ENCODE results near the gene EN1. TPM values are rescaled to one million over a fixed set of nuclear protein-coding genes. Genes with fewer than 3 reads are reported as not detected.

EN1 gene
- total and polyA plus RNA-seq, 7 donors: not detected

GRCh38 chr2:118852605-118853128, 5.2 kb upstream of the EN1 start:
- intact Hi-C loops (cut with DNase I): loop anchor here (5.0 kb wide), 1 partner anchor 530 kb away; no protein-coding TSS in a partner anchor
- H3K36me3 ChIP-seq: no peaks in the 10 kb centered on the region
- no peak overlapping the region for H3K4me3 ChIP-seq
- no peaks in the 10 kb centered on the region for H3K9me3 ChIP-seq
- 3% methylated on average over 31 of the region's 31 CpGs for WGBS, 2 donors
- H3K27ac ChIP-seq: no peak overlapping the region
- peaks cover 0 to 58% (median 47%) of the 10 kb centered on the region in 4 donors for H3K4me1 ChIP-seq
- H3K27me3 ChIP-seq: peaks cover 79 to 100% (median 100%) of the 10 kb centered on the region in 3 donors
- TF ChIP-seq POLR2A (IDR thresholded peaks at IDR 0.05): no peak
- no peak for TF ChIP-seq CTCF (IDR thresholded peaks at IDR 0.05)
- TF ChIP-seq POLR2AphosphoS5 (IDR thresholded peaks at IDR 0.05): no peak
- TF ChIP-seq EP300 (IDR thresholded peaks at IDR 0.05): no peak
- no peak for DNase-seq

GRCh38 chr2:118851650-118852049, 4.2 kb upstream of the EN1 start:
- H3K36me3 ChIP-seq: no peaks in the 10 kb centered on the region
- no peak overlapping the region for H3K27ac ChIP-seq
- peaks cover 0 to 58% (median 47%) of the 10 kb centered on the region in 4 donors for H3K4me1 ChIP-seq
- H3K4me3 ChIP-seq: no peak overlapping the region
- DNase-seq: no peak
- H3K27me3 ChIP-seq: peaks cover 85 to 100% (median 100%) of the 10 kb centered on the region in 3 donors
- no peaks in the 10 kb centered on the region for H3K9me3 ChIP-seq
- intact Hi-C loops (cut with DNase I): loop anchor here (5.0 kb wide), 1 partner anchor 529 kb away; no protein-coding TSS in a partner anchor
- 6 to 9% methylated on average over 17 of the region's 17 CpGs for WGBS, 2 donors
- TF ChIP-seq POLR2A (IDR thresholded peaks at IDR 0.05) (no peak), CTCF (IDR thresholded peaks at IDR 0.05) (no peak), POLR2AphosphoS5 (IDR thresholded peaks at IDR 0.05) (no peak)

GRCh38 chr2:118850901-118851415, 3.5 kb upstream of the EN1 start:
- Histone ChIP-seq H3K4me1 (peaks cover 0 to 57% (median 49%) of the 10 kb centered on the region in 4 donors), H3K27me3 (peaks cover 89 to 100% (median 100%) of the 10 kb centered on the region in 3 donors), H3K4me3 (no peak overlapping the region), H3K36me3 (no peaks in the 10 kb centered on the region), H3K9me3 (no peaks in the 10 kb centered on the region), H3K27ac (no peak overlapping the region)
- intact Hi-C loops (cut with DNase I): loop anchor here (5.0 kb wide), 1 partner anchor 529 kb away; no protein-coding TSS in a partner anchor
- WGBS, 2 donors: 5 to 9% methylated on average over 9 of the region's 9 CpGs
- TF ChIP-seq CTCF (IDR thresholded peaks at IDR 0.05) (no peak), POLR2AphosphoS5 (IDR thresholded peaks at IDR 0.05) (no peak), EP300 (IDR thresholded peaks at IDR 0.05) (no peak), POLR2A (IDR thresholded peaks at IDR 0.05) (no peak)
- no peak for DNase-seq

- no peak for TF ChIP-seq POLR2A (IDR thresholded peaks at IDR 0.05)
- no peak for TF ChIP-seq POLR2AphosphoS5 (IDR thresholded peaks at IDR 0.05)
- TF ChIP-seq EP300 (IDR thresholded peaks at IDR 0.05): no peak
- peaks cover 0 to 56% (median 47%) of the 10 kb centered on the region in 4 donors for H3K4me1 ChIP-seq
- H3K9me3 ChIP-seq: no peaks in the 10 kb centered on the region
- intact Hi-C loops (cut with DNase I): loop anchor here (5.0 kb wide), 1 partner anchor 528 kb away; no protein-coding TSS in a partner anchor
- 6 to 8% methylated on average over 32 of the region's 32 CpGs for WGBS, 2 donors
- peaks cover 91 to 100% (median 100%) of the 10 kb centered on the region in 3 donors for H3K27me3 ChIP-seq
- H3K36me3 ChIP-seq: no peaks in the 10 kb centered on the region
- H3K4me3 ChIP-seq: no peak overlapping the region
- DNase-seq: no peak
- H3K27ac ChIP-seq: no peak overlapping the region
Measured at GRCh38 chr2:118850168-118850900, 2.9 kb upstream of the EN1 start.
